ENCODE data around the gene SLC34A3.
"Not testable (repeated sequence)": the region's sequence is repeated elsewhere in the genome, so short reads cannot be mapped to it uniquely, and the experiment has no call there.

Gene SLC34A3

DNA sequence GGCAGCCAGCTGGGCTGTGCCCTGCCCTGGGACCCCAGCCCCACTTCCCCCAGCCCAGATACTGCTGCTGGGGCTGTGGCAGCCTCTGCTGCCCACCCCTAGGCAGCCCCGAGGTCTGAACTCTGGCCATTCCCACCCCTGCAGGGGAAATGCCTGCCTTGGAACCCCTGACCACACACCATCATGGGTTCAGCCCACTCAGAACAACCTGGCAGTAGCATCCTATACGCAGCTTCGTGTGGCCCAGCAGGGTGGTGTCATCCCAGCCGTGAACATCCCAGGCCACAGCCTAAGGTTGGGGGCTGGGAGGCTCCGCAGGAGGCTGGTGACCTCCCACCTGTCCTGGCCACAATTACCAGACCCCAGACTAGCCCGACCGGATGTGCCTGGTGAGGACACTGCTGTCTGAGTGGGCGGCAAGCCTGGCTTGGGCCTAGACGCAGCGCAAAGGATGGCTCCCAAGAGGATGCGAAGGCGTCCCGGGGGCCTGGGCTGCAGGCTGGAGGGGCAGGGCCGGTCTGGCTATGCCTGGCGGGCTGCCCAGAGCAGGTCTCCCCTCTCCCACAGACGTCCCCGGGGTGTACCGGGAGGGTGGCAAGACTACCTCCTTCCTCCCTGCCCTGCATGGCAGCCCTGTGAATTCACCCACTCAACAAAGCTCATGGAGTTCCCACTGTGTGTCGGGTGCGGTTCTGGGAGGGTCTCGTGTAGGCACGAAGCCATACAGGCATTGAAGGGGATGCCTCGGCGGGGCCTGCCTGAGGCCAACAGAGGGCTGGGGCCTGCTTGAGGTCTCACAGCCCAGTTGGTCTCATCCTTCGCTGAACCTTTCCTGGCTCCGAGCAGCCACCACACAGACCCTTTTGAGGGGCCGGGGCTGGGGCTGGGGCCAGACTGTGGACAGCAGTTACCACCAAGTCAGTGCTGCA lies 1.5 kb upstream of the SLC34A3 start:
- no peak for DNase-seq (ENCODE audit: low spot score)

DNA sequence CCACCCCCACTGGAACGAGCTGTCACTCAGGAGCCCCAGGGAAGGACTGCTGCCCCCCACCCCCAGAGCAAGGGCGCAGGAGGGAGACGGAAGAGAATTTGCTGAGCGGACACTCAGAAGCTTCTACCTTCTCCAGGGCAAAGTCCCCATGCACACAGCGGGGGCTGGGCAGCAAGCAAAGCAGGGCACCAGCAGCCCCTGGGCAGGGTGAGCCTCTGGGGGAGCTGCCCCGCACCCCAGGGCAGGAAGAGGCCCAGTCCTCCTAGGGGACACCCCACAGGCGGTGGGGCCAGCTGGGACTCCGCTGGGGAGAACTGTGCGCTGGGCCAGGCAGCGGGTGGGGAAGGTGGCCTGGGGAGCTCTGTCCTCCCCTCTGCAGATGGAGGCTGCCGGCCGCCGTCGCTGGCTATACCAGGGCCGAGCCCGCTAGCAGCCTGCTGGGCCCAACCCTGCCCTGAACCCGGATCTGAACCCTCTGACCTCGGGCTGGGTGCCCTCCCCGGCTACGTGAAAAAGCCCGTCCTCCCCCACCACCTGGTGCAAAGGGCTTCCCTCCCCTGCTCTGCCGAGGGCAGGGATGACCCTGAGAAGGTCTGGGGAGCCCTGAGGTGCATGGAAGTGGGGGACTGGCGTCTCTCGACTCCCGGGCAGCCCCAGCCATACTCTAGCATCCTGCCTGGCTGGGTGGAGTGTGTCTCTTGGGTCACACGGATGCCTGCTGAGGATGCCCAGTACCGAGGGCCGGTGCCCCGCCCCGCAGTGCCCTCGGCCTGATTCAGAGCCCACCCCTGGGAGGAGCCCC lies 597 bp upstream of the SLC34A3 start:
- DNase-seq (ENCODE audit: low spot score), result no peak

GRCh38 chr9:137231372-137232039 lies 805 bp downstream of the SLC34A3 start:
- DNase-seq (ENCODE audit: low spot score), result no peak

DNA sequence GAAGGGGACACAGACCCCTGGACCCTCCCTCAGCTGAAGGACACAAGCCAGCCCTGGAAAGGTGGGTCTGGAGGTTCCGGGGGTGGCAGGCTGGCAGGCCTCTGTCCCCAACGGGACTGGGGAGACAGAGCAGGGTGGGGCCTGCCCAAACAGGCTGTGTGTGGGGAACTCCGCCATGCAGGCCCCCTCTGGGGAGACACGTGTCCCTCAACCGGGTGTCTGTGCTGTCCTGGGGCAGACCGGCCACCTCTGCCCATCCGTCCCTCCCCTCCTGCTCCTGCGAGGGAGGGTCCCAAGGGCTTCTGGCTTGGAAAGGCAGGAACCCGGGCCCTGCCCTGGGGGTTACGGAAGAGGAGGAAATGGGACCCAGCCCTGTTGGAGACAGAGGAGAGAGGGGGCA lies 1.4 kb downstream of the SLC34A3 start:
- no peak for DNase-seq (ENCODE audit: low spot score)

- no peak for DNase-seq (ENCODE audit: low spot score)
These were observed 1.8 kb downstream of the SLC34A3 start for GRCh38 chr9:137232510-137232909.

DNA sequence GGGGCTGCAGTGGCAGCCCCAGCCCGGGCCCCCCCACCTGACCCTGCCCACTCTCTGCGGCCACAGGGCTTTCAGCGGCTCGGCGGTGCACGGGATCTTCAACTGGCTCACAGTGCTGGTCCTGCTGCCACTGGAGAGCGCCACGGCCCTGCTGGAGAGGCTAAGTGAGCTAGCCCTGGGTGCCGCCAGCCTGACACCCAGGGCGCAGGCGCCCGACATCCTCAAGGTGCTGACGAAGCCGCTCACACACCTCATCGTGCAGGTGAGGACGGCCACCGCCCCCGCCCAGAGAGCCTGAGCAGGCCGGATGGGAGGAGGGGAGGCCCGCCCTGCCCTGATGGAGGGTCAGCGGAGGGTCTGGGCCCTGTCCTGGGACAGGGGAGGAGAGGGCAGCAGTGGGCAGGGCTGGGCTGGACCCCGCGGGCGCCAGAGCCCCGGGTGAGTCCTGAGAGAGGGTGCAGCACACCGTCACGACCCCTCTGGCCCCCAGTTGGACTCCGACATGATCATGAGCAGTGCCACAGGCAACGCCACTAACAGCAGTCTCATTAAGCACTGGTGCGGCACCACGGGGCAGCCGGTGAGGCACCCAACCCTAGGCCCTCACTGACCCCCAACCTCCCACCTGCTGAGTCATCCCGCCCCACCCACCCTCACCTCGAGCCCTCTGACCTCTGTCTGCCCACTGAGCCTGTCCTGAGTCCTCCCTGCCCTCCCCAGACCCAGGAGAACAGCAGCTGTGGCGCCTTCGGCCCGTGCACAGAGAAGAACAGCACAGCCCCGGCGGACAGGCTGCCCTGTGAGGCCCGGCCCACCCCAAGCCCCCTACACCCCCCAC lies 2.7 kb downstream of the SLC34A3 start:
- no peak for DNase-seq (ENCODE audit: low spot score)

- DNase-seq (ENCODE audit: low spot score), result no peak
These were observed 3.5 kb downstream of the SLC34A3 start for GRCh38 chr9:137234055-137234697.

GRCh38 chr9:137234758-137235423 lies 4.2 kb downstream of the SLC34A3 start:
- no peak for DNase-seq (ENCODE audit: low spot score)

GRCh38 chr9:137235424-137236237 lies 4.9 kb downstream of the SLC34A3 start:
- no peak for DNase-seq (ENCODE audit: low spot score)

- DNase-seq (ENCODE audit: low spot score), result peak; percentile 88
These were observed 5.7 kb downstream of the SLC34A3 start for GRCh38 chr9:137236238-137236935.

- DNase-seq (ENCODE audit: low spot score), result no peak
These were observed 6.3 kb downstream of the SLC34A3 start for GRCh38 chr9:137236936-137237421.

- DNase-seq (ENCODE audit: low spot score), result no peak
These were observed 7.3 kb downstream of the SLC34A3 start for GRCh38 chr9:137237759-137238726.

DNA sequence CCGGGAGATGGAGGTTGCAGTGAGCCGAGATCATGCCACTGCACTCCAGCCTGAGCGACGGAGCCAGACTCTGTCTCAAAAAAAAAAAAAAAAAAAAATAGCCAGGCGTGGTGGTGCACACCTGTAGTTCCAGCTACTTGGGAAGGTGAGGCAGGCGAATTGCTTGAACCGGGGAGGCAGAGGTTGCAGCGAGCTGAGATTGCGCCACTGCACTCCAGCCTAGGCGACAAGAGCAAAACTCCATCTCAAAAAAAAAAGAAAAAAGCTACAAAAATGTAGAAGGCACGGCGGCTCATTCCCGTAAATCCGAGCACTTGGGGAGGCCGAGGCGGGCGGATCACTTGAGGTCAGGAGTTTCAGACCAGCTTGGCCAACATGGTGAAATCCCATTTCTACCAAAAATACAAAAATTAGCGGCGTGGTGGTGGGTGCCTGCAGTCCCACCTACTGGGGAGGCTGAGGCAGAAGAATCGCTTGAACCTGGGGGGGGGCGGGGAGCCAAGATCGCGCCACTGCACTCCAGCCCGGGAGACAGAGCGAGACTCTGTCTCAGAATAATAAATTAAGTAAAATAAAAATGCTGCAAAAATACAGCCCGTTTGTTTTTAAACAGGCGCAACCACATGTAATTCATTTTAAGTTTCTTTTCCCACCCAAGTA lies 9.0 kb downstream of the SLC34A3 start:
- DNase-seq (ENCODE audit: low spot score), result not testable (repeated sequence)

GRCh38 chr9:137240318-137240840 lies 9.7 kb downstream of the SLC34A3 start:
- DNase-seq (ENCODE audit: low spot score), result peak; percentile 67

DNA sequence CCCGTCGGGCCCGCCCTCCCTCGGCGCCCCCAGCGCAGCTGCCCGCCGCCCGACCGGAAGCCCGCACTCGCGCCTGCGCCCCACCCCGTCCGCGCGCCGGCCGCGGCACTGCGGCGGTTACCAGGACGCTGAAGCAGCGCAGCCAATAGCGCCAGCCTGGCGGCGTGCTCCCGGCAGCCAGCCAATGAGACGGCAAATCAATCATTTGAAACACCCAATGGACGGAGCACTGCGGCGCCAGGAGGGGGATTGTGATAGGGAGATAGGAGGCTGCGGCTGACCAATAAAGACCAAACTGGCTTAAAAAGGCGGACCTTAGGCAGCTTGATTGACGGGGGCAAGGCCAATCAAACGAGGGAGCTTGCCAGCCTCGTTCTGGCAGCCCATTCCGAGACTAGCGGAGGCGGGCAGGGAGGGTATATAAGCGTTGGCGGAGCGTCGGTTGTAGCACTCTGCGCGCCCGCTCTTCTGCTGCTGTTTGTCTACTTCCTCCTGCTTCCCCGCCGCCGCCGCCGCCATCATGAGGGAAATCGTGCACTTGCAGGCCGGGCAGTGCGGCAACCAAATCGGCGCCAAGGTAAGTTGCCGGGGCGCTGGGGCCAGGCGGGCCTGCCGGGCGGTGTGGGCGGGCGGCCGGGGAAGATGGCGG lies 10.3 kb downstream of the SLC34A3 start, which contains the start of gene TUBB4B:
Gene TUBB4B (plus strand): TSS at position 447 of the 649 bp plus-strand sequence. CDS start 74 bp downstream, at position 521.
- DNase-seq (ENCODE audit: low spot score), result peak; percentile 100

All from CD4-positive, alpha-beta T cell treated with Interleukin-15 for 4 hours (primary cell).